HepG2 (cell line): ENCODE measurements around the gene PITX3. TPM values are rescaled to one million over a fixed set of nuclear protein-coding genes. Genes with fewer than 3 reads are reported as not detected.

Experiments used
- ATAC-seq: fragments of 200-7000 bp; cut with Tn5 transposase; 3 replicates; pipeline ENCODE4 v1.9.1; 2020; ENCODE audit warnings: mild to moderate bottlenecking, moderate library complexity
- BruUV-seq: library from RNA; stranded (reverse); fragments of 400-500 nt; replicated peaks from 2 replicates; lab custom pipeline; 2021; lab: Mats Ljungman, UMichigan
- CTCF ChIA-PET: fragments of 300-600 bp; formaldehyde crosslinking; extraction: SDS; loops from one replicate; lab custom pipeline; 2021; ENCODE audit warnings: low total read pairs, inconsistent platforms, low intra/inter-chr PET ratio; lab: Yijun Ruan, JAX
- POLR2A ChIA-PET: fragments of 350-600 bp; sonication (Branson Sonifier 250); formaldehyde crosslinking; loops from one replicate; lab custom pipeline; 2020; ENCODE audit warnings: antibody characterized with exemption, inconsistent platforms; lab: Yijun Ruan, JAX
- DNase-seq: peaks from one replicate; pipeline ENCODE4 v3.0.0-alpha.2; 2015; ENCODE audit warnings: low spot score
- FAIRE-seq: peaks from 3 replicates; lab custom pipeline; 2011; peaks lifted over from hg19 to GRCh38; lab: Jason Lieb, UNC
- H2AFZ ChIP-seq: one replicate; pipeline ENCODE4 v1.6.1; 2011; ENCODE audit warnings: low read length, inconsistent platforms
- H3K27ac ChIP-seq: fragments of 300-600 bp; 3 replicates; pipeline ENCODE4 v1.8.0; 2011; ENCODE audit warnings: mixed run types, mild to moderate bottlenecking, mixed read lengths, low read length, inconsistent platforms; ENCODE audit not compliant: insufficient read depth; ENCODE audit errors: extremely low read length
- H3K27me3 ChIP-seq, 2 experiments: fragments of 200-600 bp in 1 of 2; 2 replicates in 1 of 2; 3 replicates in 1 of 2; pipeline versions ENCODE4 v1.6.0 to v1.8.0; 2011; ENCODE audit warnings: low read length in 2 of 2, mild to moderate bottlenecking in 2 of 2, moderate library complexity in 2 of 2, inconsistent platforms in 1 of 2; ENCODE audit not compliant: insufficient read depth in 2 of 2, control insufficient read depth in 1 of 2
- H3K36me3 ChIP-seq, 2 experiments: fragments of 200-600 bp in 1 of 2; replicated peaks in 1 of 2; 2 replicates in 1 of 2; 3 replicates in 1 of 2; pipeline versions ENCODE4 v1.5.1 to v1.8.0; 2011; ENCODE audit warnings: low read length in 2 of 2, inconsistent platforms in 1 of 2; ENCODE audit not compliant: insufficient read depth in 2 of 2, control insufficient read depth in 1 of 2
- H3K4me1 ChIP-seq: 2 replicates; pipeline ENCODE4 v1.5.1; 2012; ENCODE audit warnings: low read length, inconsistent platforms; ENCODE audit not compliant: insufficient read depth
- H3K4me2 ChIP-seq: 2 replicates; pipeline ENCODE4 v1.6.0; 2011; ENCODE audit warnings: low read depth, low read length, inconsistent platforms
- H3K4me3 ChIP-seq, 3 experiments: fragments of 200-600 bp in 1 of 3; sonication (generic), shearing (Covaris generic) in 1 of 3; replicated peaks in 1 of 3; 2 replicates each; pipeline ENCODE4 v1.5.1; 2011 to 2016; ENCODE audit warnings: low read length in 3 of 3, inconsistent platforms in 2 of 3, low read depth in 2 of 3, mild to moderate bottlenecking in 2 of 3, control low read depth in 1 of 3, mixed read lengths in 1 of 3; ENCODE audit not compliant: insufficient read depth in 1 of 3
- H3K79me2 ChIP-seq: one replicate; pipeline ENCODE4 v1.6.1; 2011; ENCODE audit warnings: low read length, inconsistent platforms; ENCODE audit not compliant: insufficient read depth
- H3K9ac ChIP-seq: 2 replicates; pipeline ENCODE4 v1.6.0; 2011; ENCODE audit warnings: mild to moderate bottlenecking, low read depth, low read length, inconsistent platforms; ENCODE audit not compliant: insufficient read depth
- H3K9me3 ChIP-seq: 2 replicates; pipeline ENCODE4 v1.5.1; 2012; ENCODE audit warnings: mild to moderate bottlenecking, low read length
- H4K20me1 ChIP-seq: 2 replicates; pipeline ENCODE4 v1.6.0; 2011; ENCODE audit warnings: inconsistent platforms, mild to moderate bottlenecking, low read length, moderate library complexity; ENCODE audit not compliant: insufficient read depth
- ARNT2 ChIP-seq: sonication (generic); formaldehyde crosslinking; IDR thresholded peaks from 2 replicates; pipeline ENCODE4 v1.8.0; 2022; ENCODE audit warnings: mild to moderate bottlenecking, low read depth, missing genetic modification reagents, moderate library complexity
- DZIP1 ChIP-seq: sonication (generic); formaldehyde crosslinking; IDR thresholded peaks from 2 replicates; pipeline ENCODE4 v1.5.0; 2020; ENCODE audit warnings: mild to moderate bottlenecking, missing genetic modification reagents
- FLYWCH1 ChIP-seq: sonication (generic); formaldehyde crosslinking; IDR thresholded peaks from 2 replicates; pipeline ENCODE4 v1.8.1; 2023; ENCODE audit warnings: mild to moderate bottlenecking, missing genetic modification reagents
- HOXA5 ChIP-seq: sonication (generic); formaldehyde crosslinking; IDR thresholded peaks from 2 replicates; pipeline ENCODE4 v1.4.0; 2020; ENCODE audit warnings: missing genetic modification reagents
- JUN ChIP-seq: sonication (generic); formaldehyde crosslinking; IDR thresholded peaks from 2 replicates; pipeline ENCODE4 v1.4.0; 2020; ENCODE audit warnings: mild to moderate bottlenecking, missing genetic modification reagents
- POGZ ChIP-seq: sonication (generic); formaldehyde crosslinking; IDR thresholded peaks from 2 replicates; pipeline ENCODE4 v1.4.0; 2020; ENCODE audit warnings: mild to moderate bottlenecking, missing genetic modification reagents
- TRIM24 ChIP-seq: sonication (generic); formaldehyde crosslinking; IDR thresholded peaks from 2 replicates; pipeline ENCODE4 v1.8.0; 2022; ENCODE audit warnings: mild to moderate bottlenecking, missing genetic modification reagents
- ZBTB14 ChIP-seq: sonication (generic); formaldehyde crosslinking; IDR thresholded peaks from 2 replicates; pipeline ENCODE4 v1.4.0; 2020; ENCODE audit warnings: missing genetic modification reagents
- ZNF577 ChIP-seq: sonication (generic); formaldehyde crosslinking; IDR thresholded peaks from 2 replicates; pipeline ENCODE4 v1.4.0; 2020; ENCODE audit warnings: mild to moderate bottlenecking, low read depth, missing genetic modification reagents, borderline replicate concordance
- ZNF773 ChIP-seq: sonication (generic); formaldehyde crosslinking; IDR thresholded peaks from 2 replicates; pipeline ENCODE4 v1.4.0; 2020; ENCODE audit warnings: missing genetic modification reagents, borderline replicate concordance
- WGBS: methylation state at CpG from one replicate; pipeline ENCODE4 v1.1.6; 2017; ENCODE audit warnings: low lambda C conversion rate; 5-methylcytosine and 5-hydroxymethylcytosine counted together
- in situ Hi-C: cut with HindIII; loops from 2 replicates; pipeline ENCODE4 v1.10.0; 2017; ENCODE audit warnings: low pct_unique_long_range_greater_than_20kb; ENCODE audit not compliant: extremely low pct_ligation_motif_present
- intact Hi-C: fragments of 100-400 bp; cut with micrococcal nuclease; formaldehyde crosslinking; loops from one replicate; pipeline ENCODE4 v1.10.0; 2022; ENCODE audit not compliant: unreplicated experiment
- polyA plus RNA-seq, 8 experiments: library from polyadenylated mRNA; depleted of rRNA in 3 of 8; stranded (reverse) in 7 of 8; unstranded in 1 of 8; fragments of >200 nt; fragmentation: Illumina TruSeq in 4 of 8; extraction: Trizol in 4 of 8; gene quantifications; 2 replicates each; pipeline versions ENCODE4 v1.2.1 to v1.2.3, GENCODE V29; 2011 to 2016; ENCODE audit warnings: low read depth in 4 of 8, missing spikeins in 1 of 8, mixed read lengths in 1 of 8; ENCODE audit not compliant: insufficient read depth in 1 of 8
- total RNA-seq, 5 experiments: library from RNA; depleted of rRNA; stranded (reverse); fragments of >200 nt; fragmentation: Illumina TruSeq; extraction: Trizol; gene quantifications; 2 replicates each; pipeline ENCODE4 v1.2.3, GENCODE V29; 2016; ENCODE audit warnings: low read depth in 1 of 5

PITX3 gene
- total and polyA plus RNA-seq, 2 of the 13 experiments (the other 11 are each of a cell fraction or from before 2014, with no cell fraction given) = not detected

DNA sequence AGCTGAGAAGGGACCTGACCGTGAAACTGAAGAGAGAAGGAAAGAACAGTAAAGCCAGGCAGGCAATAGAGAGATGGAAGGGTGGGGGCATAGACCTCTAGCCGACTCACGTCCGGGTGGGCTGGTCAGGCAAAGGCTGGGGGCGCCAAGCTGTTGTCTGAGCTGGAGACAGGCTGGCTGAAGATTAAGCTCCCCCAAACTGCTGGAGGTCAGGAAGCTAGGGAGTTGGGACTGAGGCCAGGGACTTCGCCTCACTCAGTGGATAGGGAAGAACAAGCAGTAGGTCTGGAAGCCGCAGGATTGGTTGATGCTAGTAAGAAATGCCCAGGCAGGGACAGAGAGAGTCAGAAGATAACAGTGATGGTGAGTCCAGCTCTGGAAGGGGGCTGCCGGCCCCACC is 5.3 kb downstream of the PITX3 start:
- no peak overlapping the region for H2AFZ ChIP-seq
- CTCF ChIA-PET = no interaction called here
- no peak overlapping the region for H3K4me3 ChIP-seq
- no peaks in the 10 kb centered on the region for H3K36me3 ChIP-seq
- H3K9ac ChIP-seq = no peak overlapping the region
- H3K4me1 ChIP-seq = peaks cover 42% of the 10 kb centered on the region
- H3K79me2 ChIP-seq = no peaks in the 10 kb centered on the region
- no peak overlapping the region for H3K27ac ChIP-seq
- no TSS peak for BruUV-seq
- WGBS = 16% methylated on average over 8 of the region's 8 CpGs
- FAIRE-seq = no peak
- no peak overlapping the region for H3K4me2 ChIP-seq
- ATAC-seq = no peak
- no peaks in the 10 kb centered on the region for H4K20me1 ChIP-seq
- H3K27me3 ChIP-seq = peaks cover 12 to 71% of the 10 kb centered on the region in 2 experiments; a peak in 4 of 5 replicates
- TF ChIP-seq JUN (no peak), HOXA5 (CRISPR knock-in tag) (no peak), ZNF577 (CRISPR knock-in tag) (no peak), DZIP1 (no peak), ARNT2 (no peak), ZBTB14 (CRISPR knock-in tag) (no peak), FLYWCH1 (CRISPR knock-in tag) (no peak), TRIM24 (CRISPR knock-in tag) (no peak), ZNF773 (CRISPR knock-in tag) (no peak), POGZ (CRISPR knock-in tag) (no peak)
- POLR2A ChIA-PET = no interaction called here
- in situ Hi-C loops (no loop called here), intact Hi-C loops (no loop called here)
- no peaks in the 10 kb centered on the region for H3K9me3 ChIP-seq
- no peak for DNase-seq
